Prostate gland (tissue), 2 donors: ENCODE results near the gene SUSD2. TPM values are rescaled to one million over a fixed set of nuclear protein-coding genes. Genes with fewer than 3 reads are reported as not detected.
"Not testable (repeated sequence)": the region's sequence is repeated elsewhere in the genome, so short reads cannot be mapped to it uniquely, and the experiment has no call there.

Source experiments
- DNase-seq: peaks from one replicate; pipeline ENCODE4 v3.0.0-alpha.2; 2019; ENCODE audit warnings: low spot score
- H3K27ac ChIP-seq, 2 donors: fragments of 200-600 bp; sonication (generic); 2 replicates each; pipeline ENCODE4 v1.5.1; 2017 to 2019
- H3K27me3 ChIP-seq: fragments of 200-600 bp; sonication (generic); replicated peaks from 2 replicates; pipeline ENCODE4 v1.5.1; 2019; ENCODE audit not compliant: insufficient read depth
- H3K36me3 ChIP-seq, 2 donors: fragments of 200-600 bp; sonication (generic); 1 replicate in 1 of 2; 2 replicates in 1 of 2; pipeline versions ENCODE4 v1.5.1 to v1.8.1; 2017 to 2019
- H3K4me1 ChIP-seq: fragments of 200-600 bp; sonication (generic); replicated peaks from 2 replicates; pipeline ENCODE4 v1.5.1; 2019
- H3K4me3 ChIP-seq, 2 donors: fragments of 200-600 bp; sonication (generic); 2 replicates each; pipeline ENCODE4 v1.5.1; 2017 to 2019
- H3K9me3 ChIP-seq: fragments of 200-600 bp; sonication (generic); 2 replicates; pipeline ENCODE4 v1.5.1; 2017
- POLR2A ChIP-seq: fragments of 450-650 bp; IDR thresholded peaks from one replicate; pipeline ENCODE4 v1.6.1; 2016; ENCODE audit warnings: antibody characterized with exemption, mild to moderate bottlenecking
- POLR2AphosphoS5 ChIP-seq: sonication (generic); formaldehyde crosslinking; IDR thresholded peaks from one replicate; pipeline ENCODE4 v1.6.1; 2017; ENCODE audit warnings: antibody characterized with exemption
- WGBS: methylation state at CpG from one replicate; pipeline ENCODE4 v1.1.5; 2018; 5-methylcytosine and 5-hydroxymethylcytosine counted together
- intact Hi-C: fragments of 100-400 bp; cut with DNase I; formaldehyde crosslinking; loops from one replicate; pipeline ENCODE4 v1.14.2; 2022
- total RNA-seq, 2 donors: library from RNA; depleted of rRNA; stranded (reverse); fragments of >200 nt; gene quantifications; one replicate each; pipeline ENCODE4 v1.1.0, GENCODE V29; 2016
- TF ChIP-seq, protein P1 (sequence below), 4 experiments: fragments of 200-600 bp in 2 of 4; fragments of 450-650 bp in 2 of 4; sonication (generic) in 2 of 4; IDR thresholded peaks; 1 replicate in 3 of 4; 2 replicates in 1 of 4; pipeline ENCODE4 v1.5.1; 2016 to 2019; ENCODE audit warnings: antibody characterized with exemption in 4 of 4, mild to moderate bottlenecking in 2 of 4, moderate library complexity in 2 of 4

The SUSD2 gene
- total RNA-seq, 2 donors from 2014 or later = 7.8 to 9.3 TPM

- WGBS = 91% methylated on average over 5 of the region's 5 CpGs
- H3K4me1 ChIP-seq = peaks cover 16% of the 10 kb centered on the region
- H3K9me3 ChIP-seq = no peaks in the 10 kb centered on the region
- DNase-seq = no peak
- intact Hi-C loops = no loop called here
- H3K27ac ChIP-seq = no peak overlapping the region
- TF ChIP-seq POLR2AphosphoS5 (no peak), POLR2A (no peak)
- TF ChIP-seq, protein P1, sequence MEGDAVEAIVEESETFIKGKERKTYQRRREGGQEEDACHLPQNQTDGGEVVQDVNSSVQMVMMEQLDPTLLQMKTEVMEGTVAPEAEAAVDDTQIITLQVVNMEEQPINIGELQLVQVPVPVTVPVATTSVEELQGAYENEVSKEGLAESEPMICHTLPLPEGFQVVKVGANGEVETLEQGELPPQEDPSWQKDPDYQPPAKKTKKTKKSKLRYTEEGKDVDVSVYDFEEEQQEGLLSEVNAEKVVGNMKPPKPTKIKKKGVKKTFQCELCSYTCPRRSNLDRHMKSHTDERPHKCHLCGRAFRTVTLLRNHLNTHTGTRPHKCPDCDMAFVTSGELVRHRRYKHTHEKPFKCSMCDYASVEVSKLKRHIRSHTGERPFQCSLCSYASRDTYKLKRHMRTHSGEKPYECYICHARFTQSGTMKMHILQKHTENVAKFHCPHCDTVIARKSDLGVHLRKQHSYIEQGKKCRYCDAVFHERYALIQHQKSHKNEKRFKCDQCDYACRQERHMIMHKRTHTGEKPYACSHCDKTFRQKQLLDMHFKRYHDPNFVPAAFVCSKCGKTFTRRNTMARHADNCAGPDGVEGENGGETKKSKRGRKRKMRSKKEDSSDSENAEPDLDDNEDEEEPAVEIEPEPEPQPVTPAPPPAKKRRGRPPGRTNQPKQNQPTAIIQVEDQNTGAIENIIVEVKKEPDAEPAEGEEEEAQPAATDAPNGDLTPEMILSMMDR (IDR thresholded peaks at IDR 0.05) = no peak
- no peak overlapping the region for H3K4me3 ChIP-seq
- H3K27me3 ChIP-seq = no peaks in the 10 kb centered on the region
- H3K36me3 ChIP-seq = no peaks in the 10 kb centered on the region
Observed at GRCh38 chr22:24191893-24192292, 10.6 kb downstream of the SUSD2 start.

DNA sequence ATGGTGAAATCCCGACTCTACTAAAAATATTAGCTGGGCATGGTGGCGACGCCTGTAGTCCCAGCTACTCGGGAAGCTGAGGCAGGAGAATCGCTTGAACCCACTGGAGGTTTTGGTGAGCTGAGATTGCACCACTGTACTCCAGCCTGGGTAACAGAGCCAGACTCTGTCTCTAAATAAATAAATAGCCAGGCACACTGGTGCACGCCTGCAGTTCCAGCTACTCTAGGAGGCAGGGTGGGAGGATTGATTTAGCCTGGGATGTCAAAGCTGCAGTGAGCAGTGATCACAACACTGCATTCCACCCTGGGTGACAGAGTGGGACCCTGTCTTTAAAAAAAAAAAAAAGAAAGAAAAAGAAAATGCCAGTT is 17.4 kb downstream of the SUSD2 start:
- Histone ChIP-seq H3K4me1 (peaks cover 6% of the 10 kb centered on the region), H3K27me3 (no peaks in the 10 kb centered on the region), H3K36me3 (no peaks in the 10 kb centered on the region), H3K27ac (peak overlapping the region; percentile 70 to 83), H3K4me3 (no peak overlapping the region), H3K9me3 (no peaks in the 10 kb centered on the region)
- DNase-seq = no peak
- TF ChIP-seq POLR2A (no peak), POLR2AphosphoS5 (no peak)
- TF ChIP-seq, protein P1 (IDR thresholded peaks at IDR 0.05) = no peak
- 84% methylated on average over 6 of the region's 6 CpGs for WGBS
- intact Hi-C loops = no loop called here

DNA sequence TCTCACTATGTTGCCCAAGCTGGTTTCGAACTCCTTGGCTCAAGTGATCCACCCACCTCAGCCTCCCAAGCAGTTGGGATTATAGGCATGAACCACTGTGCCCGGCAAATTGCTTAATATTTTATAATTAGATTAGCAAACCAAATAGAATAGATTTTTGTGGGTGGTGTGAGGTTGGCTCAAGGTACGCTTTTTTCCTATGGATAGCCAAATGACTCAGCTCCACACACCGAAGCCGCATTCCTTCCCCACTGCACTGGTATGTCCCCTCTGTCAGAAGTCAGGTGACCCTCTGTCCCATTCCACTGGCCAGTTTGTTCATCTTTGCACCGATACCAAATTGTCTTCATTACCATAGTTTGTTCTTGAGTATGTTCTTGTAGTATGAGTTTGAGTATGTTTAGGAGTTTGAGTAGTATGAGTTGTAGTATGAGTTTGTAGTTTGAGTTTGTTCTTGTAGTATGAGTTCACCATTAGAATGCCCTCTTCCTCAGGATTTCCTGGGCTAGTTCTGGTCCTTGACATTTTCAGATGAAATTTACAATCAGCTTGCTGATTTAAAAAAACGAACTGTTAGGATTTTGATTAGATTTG is 19.4 kb downstream of the SUSD2 start:
- no peaks in the 10 kb centered on the region for H3K27me3 ChIP-seq
- no peak overlapping the region for H3K27ac ChIP-seq
- 87% methylated on average over 7 of the region's 7 CpGs for WGBS
- no peaks in the 10 kb centered on the region for H3K36me3 ChIP-seq
- no peak for DNase-seq
- H3K4me3 ChIP-seq = no peak overlapping the region
- intact Hi-C loops = no loop called here
- peaks cover 4% of the 10 kb centered on the region for H3K4me1 ChIP-seq
- TF ChIP-seq, protein P1 (IDR thresholded peaks at IDR 0.05) = no peak
- TF ChIP-seq POLR2AphosphoS5 (no peak), POLR2A (no peak)
- H3K9me3 ChIP-seq = no peaks in the 10 kb centered on the region

DNA sequence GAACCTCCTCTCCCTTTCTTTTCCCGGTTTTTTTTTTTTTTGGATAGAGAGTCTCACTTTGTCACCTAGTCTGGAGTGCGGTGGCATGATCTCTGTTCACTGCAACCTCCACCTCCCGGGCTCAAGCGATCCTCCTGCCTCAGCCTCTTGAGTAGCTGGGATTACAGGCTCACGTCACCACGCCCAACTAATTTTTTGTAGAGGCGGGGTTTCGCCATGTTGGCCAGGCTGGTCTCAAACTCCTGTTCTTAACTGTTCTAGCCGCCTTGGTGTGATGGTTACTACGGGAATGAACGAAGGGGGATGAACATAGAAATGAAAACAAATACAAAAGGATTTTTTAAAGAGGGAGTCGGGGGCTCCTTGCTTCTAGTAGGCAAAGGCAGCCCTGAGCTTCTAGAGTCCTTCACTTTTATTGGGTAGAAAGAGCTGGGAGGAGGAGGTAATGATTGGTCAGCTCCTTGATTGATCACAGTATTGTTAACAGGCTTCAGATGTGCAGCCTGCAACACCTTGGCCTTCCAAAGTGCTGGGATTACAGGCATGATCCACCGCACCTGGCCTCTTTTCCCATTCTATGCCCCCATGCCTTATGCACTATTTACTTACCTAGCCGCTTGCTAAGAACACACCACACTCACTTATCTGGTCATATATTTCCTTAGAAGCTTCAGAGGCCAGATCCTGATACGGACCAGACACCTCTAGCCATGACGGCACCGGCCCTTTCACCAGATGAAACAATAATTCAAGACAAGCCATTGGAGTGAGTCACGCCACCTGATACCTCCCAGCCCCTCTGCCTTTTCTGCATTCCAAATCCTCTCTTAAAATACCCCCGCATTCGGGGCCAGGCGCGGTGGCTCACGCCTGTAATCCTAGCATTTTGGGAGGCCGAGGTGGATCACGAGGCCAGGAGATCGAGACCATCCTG is 20.7 kb downstream of the SUSD2 start:
- H3K36me3 ChIP-seq = no peaks in the 10 kb centered on the region
- H3K4me3 ChIP-seq = no peak overlapping the region
- WGBS = 92% methylated on average over 26 of the region's 26 CpGs
- intact Hi-C loops = no loop called here
- peaks cover 5% of the 10 kb centered on the region for H3K4me1 ChIP-seq
- no peaks in the 10 kb centered on the region for H3K27me3 ChIP-seq
- TF ChIP-seq, protein P1 (IDR thresholded peaks at IDR 0.05) = no peak
- TF ChIP-seq POLR2AphosphoS5 = no peak
- TF ChIP-seq POLR2A = no peak
- no peak overlapping the region for H3K27ac ChIP-seq
- H3K9me3 ChIP-seq = no peaks in the 10 kb centered on the region
- no peak for DNase-seq

- H3K27me3 ChIP-seq, DNase-seq, intact Hi-C loops, H3K9me3 ChIP-seq, H3K4me1 ChIP-seq, H3K4me3 ChIP-seq, H3K36me3 ChIP-seq: not testable (repeated sequence)
- peak overlapping the region in 1 of 2 donors; percentile 13 for H3K27ac ChIP-seq
- 91% methylated on average over 5 of the region's 5 CpGs for WGBS
Observed at GRCh38 chr22:24203856-24204255, 22.6 kb downstream of the SUSD2 start.
